Trophoblast cell (in vitro differentiated cells and primary cell): ENCODE measurements around the gene CSF1R.

Experiments
- DNase-seq, 2 donors: peaks; one replicate each; pipeline ENCODE4 v3.0.0-alpha.2; 2016
- H2AFZ ChIP-seq: 2 replicates; pipeline ENCODE4 v1.6.1; 2013; ENCODE audit warnings: low read length, moderate library complexity, mild to moderate bottlenecking; ENCODE audit not compliant: insufficient read depth, poor library complexity
- H2AK5ac ChIP-seq: 2 replicates; pipeline ENCODE4 v1.6.1; 2013; ENCODE audit warnings: mild to moderate bottlenecking, low read length
- H2BK120ac ChIP-seq: 2 replicates; pipeline ENCODE4 v1.6.1; 2013; ENCODE audit warnings: low read length, mild to moderate bottlenecking, moderate library complexity; ENCODE audit not compliant: insufficient read depth, poor library complexity
- H2BK12ac ChIP-seq: 2 replicates; pipeline ENCODE4 v1.6.1; 2013; ENCODE audit warnings: mild to moderate bottlenecking, low read length, moderate library complexity
- H2BK5ac ChIP-seq: 2 replicates; pipeline ENCODE4 v1.6.1; 2013; ENCODE audit warnings: low read length, low read depth, moderate library complexity, mild to moderate bottlenecking; ENCODE audit not compliant: poor library complexity
- H3K14ac ChIP-seq: 2 replicates; pipeline ENCODE4 v1.6.1; 2013; ENCODE audit warnings: mild to moderate bottlenecking, low read length
- H3K18ac ChIP-seq: 2 replicates; pipeline ENCODE4 v1.6.1; 2013; ENCODE audit warnings: mild to moderate bottlenecking, low read length
- H3K23ac ChIP-seq: 2 replicates; pipeline ENCODE4 v1.6.1; 2013; ENCODE audit warnings: low read length
- H3K27ac ChIP-seq: 2 replicates; pipeline ENCODE4 v1.5.1; 2013; ENCODE audit warnings: low read depth, mild to moderate bottlenecking, inconsistent platforms, low read length, moderate library complexity
- H3K27me3 ChIP-seq: 2 replicates; pipeline ENCODE4 v1.6.1; 2013; ENCODE audit warnings: inconsistent platforms, mild to moderate bottlenecking, low read length, moderate library complexity; ENCODE audit not compliant: insufficient read depth
- H3K36me3 ChIP-seq, 2 experiments: 1 replicate in 1 of 2; 2 replicates in 1 of 2; pipeline ENCODE4 v1.6.1; 2013; ENCODE audit warnings: low read length in 2 of 2, mild to moderate bottlenecking in 2 of 2, moderate library complexity in 1 of 2; ENCODE audit not compliant: insufficient read depth in 2 of 2, control insufficient read depth in 1 of 2
- H3K4ac ChIP-seq: 2 replicates; pipeline ENCODE4 v1.6.1; 2013; ENCODE audit warnings: low read depth, mild to moderate bottlenecking, low read length, moderate library complexity
- H3K4me1 ChIP-seq, 2 experiments: 1 replicate in 1 of 2; 2 replicates in 1 of 2; pipeline ENCODE4 v1.6.1; 2013; ENCODE audit warnings: low read length in 2 of 2, mild to moderate bottlenecking in 2 of 2, moderate library complexity in 1 of 2; ENCODE audit not compliant: insufficient read depth in 2 of 2, control insufficient read depth in 1 of 2
- H3K4me2 ChIP-seq: 2 replicates; pipeline ENCODE4 v1.6.1; 2013; ENCODE audit warnings: inconsistent platforms, mild to moderate bottlenecking, low read length, moderate library complexity
- H3K4me3 ChIP-seq: 2 replicates; pipeline ENCODE4 v1.5.1; 2013; ENCODE audit warnings: mild to moderate bottlenecking, low read depth, low read length, inconsistent platforms
- H3K79me1 ChIP-seq: one replicate; pipeline ENCODE4 v1.6.1; 2013; ENCODE audit warnings: low read length
- H3K79me2 ChIP-seq: 2 replicates; pipeline ENCODE4 v1.6.1; 2013; ENCODE audit warnings: low read length, mild to moderate bottlenecking; ENCODE audit not compliant: control insufficient read depth, insufficient read depth, poor library complexity
- H3K9ac ChIP-seq: 2 replicates; pipeline ENCODE4 v1.6.1; 2013; ENCODE audit warnings: mild to moderate bottlenecking, low read length
- H3K9me3 ChIP-seq: 2 replicates; pipeline ENCODE4 v1.6.1; 2013; ENCODE audit warnings: low read depth, mild to moderate bottlenecking, control low read depth, inconsistent platforms, low read length; ENCODE audit not compliant: insufficient read depth
- H4K12ac ChIP-seq: 2 replicates; pipeline ENCODE4 v1.6.1; 2013; ENCODE audit warnings: low read depth, mild to moderate bottlenecking, low read length, moderate library complexity
- H4K8ac ChIP-seq: 2 replicates; pipeline ENCODE4 v1.6.1; 2013; ENCODE audit warnings: low read depth, mild to moderate bottlenecking, low read length, moderate library complexity
- H4K91ac ChIP-seq: one replicate; pipeline ENCODE4 v1.6.1; 2013; ENCODE audit warnings: low read depth, mild to moderate bottlenecking, low read length, moderate library complexity
- WGBS: extraction: QIAGEN DNeasy Blood & Tissue Kit; methylation state at CpG from one replicate; pipeline ENCODE4 v1.1.7; 2013; ENCODE audit warnings: missing lambda C conversion rate; ENCODE audit not compliant: insufficient read length, insufficient coverage; ENCODE audit errors: extremely low coverage; 5-methylcytosine and 5-hydroxymethylcytosine counted together

Gene CSF1R

DNA sequence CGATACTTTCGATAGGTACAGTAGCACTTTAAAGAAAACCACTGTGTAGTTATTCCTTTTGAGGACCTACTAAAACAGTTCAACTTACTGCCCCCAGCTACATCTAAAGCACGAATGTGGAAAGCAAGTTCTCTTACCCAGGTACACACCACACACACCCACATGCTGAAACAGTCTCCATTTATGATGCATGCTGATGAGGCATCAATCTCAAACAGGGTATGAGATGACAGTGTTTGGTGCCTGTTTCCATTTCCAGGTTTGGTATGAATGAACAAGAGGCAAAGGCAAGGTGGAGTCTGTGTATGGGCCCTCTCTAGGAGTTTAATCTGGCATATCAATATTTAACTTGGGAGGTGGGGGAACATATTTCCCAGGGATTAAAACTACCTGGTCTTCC lies 71.9 kb downstream of the CSF1R start:
- Histone ChIP-seq H3K4me3 (no peak overlapping the region), H3K27me3 (no peaks in the 10 kb centered on the region), H3K36me3 (peaks cover 22 to 46% of the 10 kb centered on the region in 2 experiments), H2AFZ (no peak overlapping the region), H4K91ac (no peak overlapping the region), H3K79me1 (no peaks in the 10 kb centered on the region), H2AK5ac (no peak overlapping the region), H4K12ac (no peak overlapping the region), H3K18ac (no peak overlapping the region), H2BK120ac (no peak overlapping the region), H2BK12ac (no peak overlapping the region), H3K14ac (no peak overlapping the region), H3K27ac (no peak overlapping the region), H3K9ac (no peak overlapping the region), H3K4me1 (no peaks in the 10 kb centered on the region), H3K9me3 (peaks cover 4% of the 10 kb centered on the region), H2BK5ac (no peak overlapping the region), H3K4me2 (no peak overlapping the region), H4K8ac (no peak overlapping the region), H3K4ac (no peak overlapping the region), H3K79me2 (no peaks in the 10 kb centered on the region), H3K23ac (no peak overlapping the region)
- no CpG with 5 or more reads among the region's 3 CpGs for WGBS
- DNase-seq: no peak

DNA sequence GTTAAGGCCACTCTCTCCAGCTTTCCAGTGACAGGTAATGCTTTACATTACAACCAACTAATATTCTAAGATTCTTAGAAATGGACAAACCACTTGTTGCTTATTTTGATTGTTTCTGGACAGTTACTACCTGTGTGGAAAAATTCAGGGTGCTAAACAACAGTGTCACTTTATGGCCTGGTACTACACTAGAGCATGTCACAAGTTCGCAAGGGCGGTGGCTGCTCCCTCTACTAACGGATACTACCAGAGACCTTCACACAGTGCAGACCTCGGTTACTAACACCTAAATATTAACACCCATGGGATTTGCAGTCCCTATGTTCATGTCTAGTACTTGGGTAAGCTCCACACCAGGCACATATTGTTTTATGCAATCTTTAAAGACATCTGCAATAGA lies 72.4 kb downstream of the CSF1R start:
- no peak overlapping the region for H3K27ac ChIP-seq
- H4K12ac ChIP-seq: no peak overlapping the region
- H3K79me1 ChIP-seq: no peaks in the 10 kb centered on the region
- no peaks in the 10 kb centered on the region for H3K4me1 ChIP-seq
- peaks cover 22 to 46% of the 10 kb centered on the region in 2 experiments for H3K36me3 ChIP-seq
- H3K9ac ChIP-seq: no peak overlapping the region
- no peak overlapping the region for H2BK12ac ChIP-seq
- no peak overlapping the region for H2BK5ac ChIP-seq
- no peak overlapping the region for H3K14ac ChIP-seq
- H3K4me2 ChIP-seq: no peak overlapping the region
- H3K23ac ChIP-seq: no peak overlapping the region
- DNase-seq: no peak
- H3K79me2 ChIP-seq: no peaks in the 10 kb centered on the region
- no peak overlapping the region for H2AK5ac ChIP-seq
- H3K9me3 ChIP-seq: peaks cover 4% of the 10 kb centered on the region
- H3K27me3 ChIP-seq: no peaks in the 10 kb centered on the region
- no peak overlapping the region for H3K18ac ChIP-seq
- H2BK120ac ChIP-seq: no peak overlapping the region
- H4K8ac ChIP-seq: no peak overlapping the region
- WGBS: no CpG with 5 or more reads among the region's 4 CpGs
- no peak overlapping the region for H3K4me3 ChIP-seq
- no peak overlapping the region for H2AFZ ChIP-seq
- no peak overlapping the region for H4K91ac ChIP-seq
- no peak overlapping the region for H3K4ac ChIP-seq

DNA sequence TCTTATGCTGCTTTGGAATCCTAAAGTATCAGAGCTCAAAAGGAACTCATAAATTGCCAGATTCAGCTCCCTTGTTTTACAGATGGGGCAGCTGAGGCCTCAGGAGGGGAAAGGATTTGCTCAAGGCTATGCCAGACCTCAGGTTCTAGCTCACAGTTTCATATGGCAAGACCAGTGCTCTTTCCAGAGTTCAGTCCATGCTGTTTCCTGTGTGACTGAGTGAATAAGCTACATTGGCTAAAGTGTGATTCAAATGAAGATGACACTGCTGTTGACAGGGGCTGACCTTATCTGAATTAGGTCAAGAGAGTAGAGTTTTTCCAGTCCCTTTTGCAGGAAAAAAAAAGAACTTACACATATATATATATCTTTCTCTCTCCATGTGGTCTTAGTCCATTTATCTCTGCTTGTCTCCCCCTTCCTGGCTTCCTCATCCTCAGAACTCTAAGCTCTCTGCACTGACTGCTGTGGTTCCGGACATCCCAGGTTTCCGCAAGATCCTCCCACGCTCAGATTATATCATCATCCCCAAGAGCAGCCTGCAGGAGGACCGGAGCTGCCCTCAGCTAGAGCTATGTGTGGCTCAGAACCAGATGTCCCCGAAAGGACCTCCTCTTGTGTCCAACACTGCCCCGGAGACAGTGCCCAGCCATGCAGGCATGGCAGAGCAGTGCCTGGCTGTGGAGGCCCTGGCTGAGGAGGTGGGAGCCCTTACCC lies 76.5 kb downstream of the CSF1R start:
- no peak overlapping the region for H3K9ac ChIP-seq
- no peak for DNase-seq

DNA sequence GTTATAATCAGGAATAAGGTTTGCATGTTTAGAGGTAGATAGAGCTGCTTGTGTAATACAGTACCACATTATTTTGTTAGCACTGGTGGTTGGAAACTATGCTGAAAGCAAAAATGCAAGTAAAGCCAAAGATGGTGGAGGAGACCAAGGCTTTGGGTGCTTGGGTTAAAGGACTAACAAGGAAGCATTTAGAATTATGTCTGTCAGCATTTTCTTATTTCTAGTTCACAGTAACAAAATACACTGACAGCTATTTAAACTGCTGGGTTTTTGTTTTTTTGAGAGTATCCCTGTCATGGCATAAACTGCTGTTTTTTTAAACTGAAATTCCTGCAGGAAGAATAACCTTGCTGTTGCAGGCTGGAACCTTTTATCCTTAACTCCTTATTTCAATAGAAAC lies 79.3 kb downstream of the CSF1R start:
- Histone ChIP-seq H3K4me1 (peaks cover 2% of the 10 kb centered on the region in 2 experiments), H3K9me3 (no peaks in the 10 kb centered on the region), H3K23ac (no peak overlapping the region), H3K36me3 (peaks cover 18 to 31% of the 10 kb centered on the region in 2 experiments), H4K12ac (no peak overlapping the region), H2BK5ac (no peak overlapping the region), H3K18ac (no peak overlapping the region), H3K4ac (no peak overlapping the region), H3K79me2 (peaks cover 2% of the 10 kb centered on the region), H3K14ac (no peak overlapping the region), H2AFZ (no peak overlapping the region), H3K27ac (no peak overlapping the region), H2BK120ac (no peak overlapping the region), H2AK5ac (no peak overlapping the region), H4K91ac (no peak overlapping the region), H3K4me2 (no peak overlapping the region), H3K4me3 (no peak overlapping the region), H2BK12ac (no peak overlapping the region), H3K9ac (no peak overlapping the region), H3K79me1 (no peaks in the 10 kb centered on the region), H4K8ac (no peak overlapping the region), H3K27me3 (no peaks in the 10 kb centered on the region)
- DNase-seq: no peak

More for the DNA sequence above, 76.5 kb downstream of the CSF1R start:
- H2AFZ ChIP-seq: no peak overlapping the region
- H4K12ac ChIP-seq: no peak overlapping the region
- no peaks in the 10 kb centered on the region for H3K79me1 ChIP-seq
- no peak overlapping the region for H3K4me3 ChIP-seq
- no peak overlapping the region for H3K23ac ChIP-seq
- WGBS: no CpG with 5 or more reads among the region's 6 CpGs
- no peak overlapping the region for H3K4ac ChIP-seq
- H3K27ac ChIP-seq: no peak overlapping the region
- H3K9me3 ChIP-seq: no peaks in the 10 kb centered on the region
- no peaks in the 10 kb centered on the region for H3K27me3 ChIP-seq
- H2BK120ac ChIP-seq: no peak overlapping the region
- no peak overlapping the region for H2BK5ac ChIP-seq
- no peak overlapping the region for H3K4me2 ChIP-seq
- H2BK12ac ChIP-seq: no peak overlapping the region
- no peak overlapping the region for H4K91ac ChIP-seq
- no peak overlapping the region for H3K18ac ChIP-seq
- no peak overlapping the region for H4K8ac ChIP-seq
- H3K14ac ChIP-seq: no peak overlapping the region
- H3K4me1 ChIP-seq: no peaks in the 10 kb centered on the region
- H3K79me2 ChIP-seq: no peaks in the 10 kb centered on the region
- no peak overlapping the region for H2AK5ac ChIP-seq
- H3K36me3 ChIP-seq: peaks cover 19 to 44% of the 10 kb centered on the region in 2 experiments
